Heart left ventricle (tissue), 13 donors: ENCODE data around the gene NFATC2.

Experiments
- CTCF ChIP-seq, 12 donors: fragments of 200-600 bp; sonication (generic) in 4 of 12; IDR thresholded peaks; one replicate each; pipeline versions ENCODE4 v1.5.0 to v1.8.0; 2018 to 2022; ENCODE audit warnings: antibody characterized with exemption in 12 of 12, mild to moderate bottlenecking in 5 of 12
- POLR2A ChIP-seq, 2 donors: fragments of 450-650 bp; IDR thresholded peaks; one replicate each; pipeline ENCODE4 v1.6.1; 2017; ENCODE audit warnings: antibody characterized with exemption in 2 of 2, mild to moderate bottlenecking in 2 of 2, moderate library complexity in 2 of 2
- donor health status: ischemic (EF 13 %, LVEDD 7.1; RV severe dilation, severe dysfunction).
- donor health status: DM: no; HTN: yes; CAD: no.
- donor health status: DM: no; HTN: no; CAD: no.
- donor health status: ischemic (EF 25% LVEDD 6.9; RV normal size, moderate dysfunction).
- donor health status: ischemic (EF 25% LVEDD 5.7; RV mildly dilated, moderate dysfunction).
- donor health status: ischemic (EF 35%, LVEDD 5.7; RV mildly dilated, moderate dysfunction).
- donor health status: nonischemic (EF 11% LVEDD 7.7; RV severe dilation, severe dysfunction).
- donor health status: DM: yes; HTN: yes; CAD: no.
- donor health status: PGD.
- donor health status: ischemic (EF 29% LVEDD 5.4; RV normal size, mild dysfunction).
- donor health status: nonischemic (EF 23%, LVEDD 6.1; RV moderate dilation, normal function).

GRCh38 chr20:51581571-51581970 is 39.1 kb upstream of the NFATC2 start:
- TF ChIP-seq POLR2A (IDR thresholded peaks at IDR 0.05), result no peak
- no peak for TF ChIP-seq CTCF (IDR thresholded peaks at IDR 0.05)
